ENCODE results near the gene DYNC1H1.

GRCh38 chr14:102088012-102088792, 123.8 kb downstream of the DYNC1H1 start:
- TF ChIP-seq YY1 (IDR thresholded peaks at IDR 0.05; ENCODE audit: insufficient read depth, insufficient replicate concordance, low read depth, low read length) (no peak), ISL2 (CRISPR knock-in tag; IDR thresholded peaks at IDR 0.05) (no peak), ZC3H4 (CRISPR knock-in tag; IDR thresholded peaks at IDR 0.05; ENCODE audit: borderline replicate concordance) (no peak), BHLHE40 (IDR thresholded peaks at IDR 0.05; ENCODE audit: low read length) (no peak), GABPA (IDR thresholded peaks at IDR 0.05; ENCODE audit: low read depth, low read length) (no peak), GABPA (CRISPR knock-in tag; IDR thresholded peaks at IDR 0.05; ENCODE audit: low read depth) (no peak)
- TF ChIP-seq, protein P1, sequence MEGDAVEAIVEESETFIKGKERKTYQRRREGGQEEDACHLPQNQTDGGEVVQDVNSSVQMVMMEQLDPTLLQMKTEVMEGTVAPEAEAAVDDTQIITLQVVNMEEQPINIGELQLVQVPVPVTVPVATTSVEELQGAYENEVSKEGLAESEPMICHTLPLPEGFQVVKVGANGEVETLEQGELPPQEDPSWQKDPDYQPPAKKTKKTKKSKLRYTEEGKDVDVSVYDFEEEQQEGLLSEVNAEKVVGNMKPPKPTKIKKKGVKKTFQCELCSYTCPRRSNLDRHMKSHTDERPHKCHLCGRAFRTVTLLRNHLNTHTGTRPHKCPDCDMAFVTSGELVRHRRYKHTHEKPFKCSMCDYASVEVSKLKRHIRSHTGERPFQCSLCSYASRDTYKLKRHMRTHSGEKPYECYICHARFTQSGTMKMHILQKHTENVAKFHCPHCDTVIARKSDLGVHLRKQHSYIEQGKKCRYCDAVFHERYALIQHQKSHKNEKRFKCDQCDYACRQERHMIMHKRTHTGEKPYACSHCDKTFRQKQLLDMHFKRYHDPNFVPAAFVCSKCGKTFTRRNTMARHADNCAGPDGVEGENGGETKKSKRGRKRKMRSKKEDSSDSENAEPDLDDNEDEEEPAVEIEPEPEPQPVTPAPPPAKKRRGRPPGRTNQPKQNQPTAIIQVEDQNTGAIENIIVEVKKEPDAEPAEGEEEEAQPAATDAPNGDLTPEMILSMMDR (CRISPR knock-in tag; IDR thresholded peaks at IDR 0.05), result no peak
